ENCODE data around the gene BLOC1S1.

- TF ChIP-seq, protein P1, sequence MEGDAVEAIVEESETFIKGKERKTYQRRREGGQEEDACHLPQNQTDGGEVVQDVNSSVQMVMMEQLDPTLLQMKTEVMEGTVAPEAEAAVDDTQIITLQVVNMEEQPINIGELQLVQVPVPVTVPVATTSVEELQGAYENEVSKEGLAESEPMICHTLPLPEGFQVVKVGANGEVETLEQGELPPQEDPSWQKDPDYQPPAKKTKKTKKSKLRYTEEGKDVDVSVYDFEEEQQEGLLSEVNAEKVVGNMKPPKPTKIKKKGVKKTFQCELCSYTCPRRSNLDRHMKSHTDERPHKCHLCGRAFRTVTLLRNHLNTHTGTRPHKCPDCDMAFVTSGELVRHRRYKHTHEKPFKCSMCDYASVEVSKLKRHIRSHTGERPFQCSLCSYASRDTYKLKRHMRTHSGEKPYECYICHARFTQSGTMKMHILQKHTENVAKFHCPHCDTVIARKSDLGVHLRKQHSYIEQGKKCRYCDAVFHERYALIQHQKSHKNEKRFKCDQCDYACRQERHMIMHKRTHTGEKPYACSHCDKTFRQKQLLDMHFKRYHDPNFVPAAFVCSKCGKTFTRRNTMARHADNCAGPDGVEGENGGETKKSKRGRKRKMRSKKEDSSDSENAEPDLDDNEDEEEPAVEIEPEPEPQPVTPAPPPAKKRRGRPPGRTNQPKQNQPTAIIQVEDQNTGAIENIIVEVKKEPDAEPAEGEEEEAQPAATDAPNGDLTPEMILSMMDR (IDR thresholded peaks at IDR 0.05), result no peak
- TF ChIP-seq EP300 (IDR thresholded peaks at IDR 0.05; ENCODE audit: low read depth) (no peak), POLR2A (IDR thresholded peaks at IDR 0.05) (no peak), POLR2AphosphoS5 (IDR thresholded peaks at IDR 0.05) (no peak)
Observed at GRCh38 chr12:55700255-55701018, 15.4 kb upstream of the BLOC1S1 start.

Data from transverse colon (tissue), 4 donors.